Stimulated activated CD4-positive, alpha-beta T cell treated with anti-CD3 and anti-CD28 coated beads, Interleukin-12 subunit alpha, Interleukin-12 subunit beta, amount 100 ng/mL, for 48 hours (primary cell): ENCODE results near the gene ORC6.

ENCODE experiments used
- DNase-seq, 3 donors: peaks; one replicate each; pipeline ENCODE4 v3.0.0-alpha.2; 2020; ENCODE audit warnings: low read depth in 2 of 3, low spot score in 1 of 3

The ORC6 gene

GRCh38 chr16:46700048-46700447 is 10.6 kb downstream of the ORC6 start:
- no peak for DNase-seq

GRCh38 chr16:46701615-46702014 is 12.2 kb downstream of the ORC6 start:
- DNase-seq: no peak

GRCh38 chr16:46702030-46702429 is 12.6 kb downstream of the ORC6 start:
- DNase-seq: no peak

GRCh38 chr16:46706642-46707041 is 17.2 kb downstream of the ORC6 start:
- no peak for DNase-seq

GRCh38 chr16:46709469-46710005 is 20.1 kb downstream of the ORC6 start:
- DNase-seq: no peak

- no peak for DNase-seq
Observed at GRCh38 chr16:46711106-46712058, 21.9 kb downstream of the ORC6 start.

- no peak for DNase-seq
Observed at GRCh38 chr16:46712911-46713310, 23.5 kb downstream of the ORC6 start.

- no peak for DNase-seq
Observed at GRCh38 chr16:46713634-46714033, 24.2 kb downstream of the ORC6 start.

- no peak for DNase-seq
Observed at GRCh38 chr16:46714797-46715591, 25.5 kb downstream of the ORC6 start.

- no peak for DNase-seq
Observed at GRCh38 chr16:46715769-46716305, 26.4 kb downstream of the ORC6 start.

GRCh38 chr16:46717692-46718091 is 28.2 kb downstream of the ORC6 start:
- no peak for DNase-seq

GRCh38 chr16:46718214-46718613 is 28.8 kb downstream of the ORC6 start:
- DNase-seq: no peak

- no peak for DNase-seq
Observed at GRCh38 chr16:46719528-46719927, 30.1 kb downstream of the ORC6 start.

- no peak for DNase-seq
Observed at GRCh38 chr16:46720619-46721018, 31.2 kb downstream of the ORC6 start.

GRCh38 chr16:46721885-46722284 is 32.4 kb downstream of the ORC6 start:
- no peak for DNase-seq

GRCh38 chr16:46727184-46727583 is 37.7 kb downstream of the ORC6 start:
- no peak for DNase-seq

- DNase-seq: no peak
Observed at GRCh38 chr16:46727630-46728029, 38.2 kb downstream of the ORC6 start.

GRCh38 chr16:46728806-46729205 is 39.3 kb downstream of the ORC6 start:
- DNase-seq: no peak

- no peak for DNase-seq
Observed at GRCh38 chr16:46729326-46729995, 40.0 kb downstream of the ORC6 start.

- DNase-seq: no peak
Observed at GRCh38 chr16:46730126-46730525, 40.7 kb downstream of the ORC6 start.
